GM12865 (cell line): Measurements from ENCODE around the gene SH3BP5L.

Source experiments
- DNase-seq: peaks from one replicate; pipeline ENCODE4 v3.0.0; 2010; ENCODE audit warnings: low read depth
- H3K4me3 ChIP-seq: 2 replicates; pipeline ENCODE4 v1.5.1; 2011; ENCODE audit warnings: mild to moderate bottlenecking, low read depth, low read length, control low read depth
- TF ChIP-seq, protein P1 (sequence below): IDR thresholded peaks from 2 replicates; pipeline ENCODE4 v1.5.1; 2011; ENCODE audit warnings: low read length, control low read depth, low read depth, inconsistent platforms; ENCODE audit not compliant: insufficient read depth; ENCODE audit errors: missing control alignments

The SH3BP5L gene

DNA sequence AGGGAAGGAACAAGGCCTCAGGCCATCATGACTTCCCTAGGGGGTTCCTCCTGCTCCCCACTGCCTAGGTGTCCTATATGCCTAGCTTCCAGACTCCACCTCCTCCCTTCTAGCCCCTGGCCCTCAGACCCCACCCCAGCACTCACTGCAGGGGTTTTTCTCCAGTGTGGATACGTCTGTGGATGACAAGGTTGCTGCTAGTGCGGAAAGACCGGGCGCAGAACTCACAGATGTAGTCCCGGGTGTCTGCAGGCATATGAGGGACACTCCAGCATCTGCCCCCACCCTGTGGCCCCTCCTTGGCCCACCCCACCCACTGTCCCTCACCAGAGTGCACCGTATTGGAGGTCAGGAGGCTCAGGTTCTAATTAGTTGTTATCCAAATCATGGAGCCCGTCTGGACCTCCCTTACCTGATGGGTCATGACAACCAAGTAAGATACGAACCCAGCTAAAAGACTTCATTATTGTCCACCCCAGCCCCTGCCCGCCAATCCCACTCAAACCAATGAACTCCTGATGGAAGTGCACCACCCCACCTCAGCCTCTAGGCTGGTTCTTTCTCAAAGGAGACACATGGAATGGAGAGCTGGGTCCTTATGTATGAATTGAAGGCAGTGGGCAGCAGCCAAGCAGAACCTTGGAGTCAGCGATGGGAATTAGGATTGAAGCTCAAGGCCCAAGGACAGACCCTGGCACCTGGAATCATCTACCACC, 25.0 kb upstream of the SH3BP5L start:
- no peak overlapping the region for H3K4me3 ChIP-seq
- DNase-seq: no peak
- TF ChIP-seq, protein P1, sequence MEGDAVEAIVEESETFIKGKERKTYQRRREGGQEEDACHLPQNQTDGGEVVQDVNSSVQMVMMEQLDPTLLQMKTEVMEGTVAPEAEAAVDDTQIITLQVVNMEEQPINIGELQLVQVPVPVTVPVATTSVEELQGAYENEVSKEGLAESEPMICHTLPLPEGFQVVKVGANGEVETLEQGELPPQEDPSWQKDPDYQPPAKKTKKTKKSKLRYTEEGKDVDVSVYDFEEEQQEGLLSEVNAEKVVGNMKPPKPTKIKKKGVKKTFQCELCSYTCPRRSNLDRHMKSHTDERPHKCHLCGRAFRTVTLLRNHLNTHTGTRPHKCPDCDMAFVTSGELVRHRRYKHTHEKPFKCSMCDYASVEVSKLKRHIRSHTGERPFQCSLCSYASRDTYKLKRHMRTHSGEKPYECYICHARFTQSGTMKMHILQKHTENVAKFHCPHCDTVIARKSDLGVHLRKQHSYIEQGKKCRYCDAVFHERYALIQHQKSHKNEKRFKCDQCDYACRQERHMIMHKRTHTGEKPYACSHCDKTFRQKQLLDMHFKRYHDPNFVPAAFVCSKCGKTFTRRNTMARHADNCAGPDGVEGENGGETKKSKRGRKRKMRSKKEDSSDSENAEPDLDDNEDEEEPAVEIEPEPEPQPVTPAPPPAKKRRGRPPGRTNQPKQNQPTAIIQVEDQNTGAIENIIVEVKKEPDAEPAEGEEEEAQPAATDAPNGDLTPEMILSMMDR: no peak

DNA sequence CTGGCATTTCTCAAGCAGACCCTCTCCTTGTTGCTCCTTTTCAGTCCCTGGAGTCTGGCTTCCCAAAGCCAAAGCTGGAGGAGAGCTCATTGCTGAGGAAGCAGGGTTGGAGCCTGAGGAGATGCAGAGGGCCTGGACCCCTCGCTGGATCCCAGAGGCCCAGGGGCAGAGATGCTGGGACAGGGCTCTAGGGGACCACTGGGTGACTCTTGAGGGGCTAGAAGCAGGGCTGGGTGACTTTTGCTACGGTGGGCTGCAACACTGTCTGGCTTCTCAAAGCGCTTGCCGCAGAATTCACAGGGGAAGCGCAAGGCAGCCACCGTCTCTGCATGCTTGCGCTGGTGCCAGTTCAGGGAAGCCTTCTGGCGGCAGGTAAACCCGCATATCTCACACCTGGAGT, 24.4 kb upstream of the SH3BP5L start:
- no peak for DNase-seq
- no peak overlapping the region for H3K4me3 ChIP-seq
- TF ChIP-seq, protein P1: no peak

DNA sequence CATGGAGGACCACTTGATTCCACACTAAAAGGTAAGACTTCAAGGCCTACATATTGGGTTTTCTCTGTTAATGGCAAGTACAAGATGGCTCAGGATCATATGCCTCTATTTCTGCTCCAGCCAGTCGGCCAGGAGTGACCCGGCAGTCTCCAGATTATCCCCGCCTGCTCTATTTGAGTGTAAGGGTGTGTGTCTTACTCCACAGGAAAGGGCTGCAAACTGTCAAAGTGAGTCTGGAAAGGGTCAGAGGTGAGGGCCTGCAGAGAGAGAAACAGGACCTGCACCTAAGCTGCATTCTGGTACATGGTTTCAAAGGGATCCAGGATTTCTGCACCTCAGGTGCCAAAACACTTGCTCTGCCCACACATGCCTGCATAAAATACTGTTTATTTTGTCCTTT, 23.9 kb upstream of the SH3BP5L start:
- no peak overlapping the region for H3K4me3 ChIP-seq
- DNase-seq: no peak
- TF ChIP-seq, protein P1: no peak

DNA sequence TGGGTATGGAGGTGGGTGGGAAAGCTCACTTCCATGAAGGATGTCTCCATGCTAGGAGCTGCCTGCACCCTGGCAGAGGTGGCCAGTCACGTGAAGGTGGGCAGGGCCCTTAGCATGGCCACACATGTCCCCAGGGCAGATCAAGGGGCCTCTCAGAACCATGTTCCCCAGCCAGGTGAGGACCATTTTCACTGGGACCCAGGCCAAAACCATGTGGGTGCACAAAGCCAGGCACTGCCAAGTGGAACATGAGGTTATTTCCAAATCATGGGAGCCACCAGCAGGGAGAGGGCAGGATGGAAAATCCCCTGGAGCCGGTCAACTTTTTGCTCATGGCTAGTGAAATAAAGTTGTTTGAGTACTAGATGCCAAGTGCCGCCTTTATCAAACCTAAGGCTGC, 23.4 kb upstream of the SH3BP5L start:
- no peak for DNase-seq
- TF ChIP-seq, protein P1: no peak
- no peak overlapping the region for H3K4me3 ChIP-seq

DNA sequence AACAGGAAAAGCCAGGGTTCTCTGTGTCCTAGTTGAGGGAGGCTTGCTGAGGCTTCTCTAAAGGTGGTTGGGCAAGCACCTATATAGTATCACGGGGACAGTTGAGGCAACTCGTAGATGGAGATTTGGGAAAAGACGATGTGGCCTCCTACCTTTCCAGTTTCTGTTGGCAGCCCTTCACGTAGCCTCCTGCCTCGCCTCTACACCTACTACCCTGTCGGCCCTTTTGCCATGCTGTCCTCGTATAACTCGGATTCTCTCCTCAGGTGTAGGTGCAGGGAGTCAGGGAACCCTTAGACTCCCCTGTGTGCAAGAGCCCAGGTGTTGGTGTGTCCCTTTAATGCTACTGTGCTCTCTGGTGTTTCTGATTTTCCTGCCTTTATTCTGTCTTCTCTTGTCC, 22.9 kb upstream of the SH3BP5L start:
- TF ChIP-seq, protein P1: no peak

DNA sequence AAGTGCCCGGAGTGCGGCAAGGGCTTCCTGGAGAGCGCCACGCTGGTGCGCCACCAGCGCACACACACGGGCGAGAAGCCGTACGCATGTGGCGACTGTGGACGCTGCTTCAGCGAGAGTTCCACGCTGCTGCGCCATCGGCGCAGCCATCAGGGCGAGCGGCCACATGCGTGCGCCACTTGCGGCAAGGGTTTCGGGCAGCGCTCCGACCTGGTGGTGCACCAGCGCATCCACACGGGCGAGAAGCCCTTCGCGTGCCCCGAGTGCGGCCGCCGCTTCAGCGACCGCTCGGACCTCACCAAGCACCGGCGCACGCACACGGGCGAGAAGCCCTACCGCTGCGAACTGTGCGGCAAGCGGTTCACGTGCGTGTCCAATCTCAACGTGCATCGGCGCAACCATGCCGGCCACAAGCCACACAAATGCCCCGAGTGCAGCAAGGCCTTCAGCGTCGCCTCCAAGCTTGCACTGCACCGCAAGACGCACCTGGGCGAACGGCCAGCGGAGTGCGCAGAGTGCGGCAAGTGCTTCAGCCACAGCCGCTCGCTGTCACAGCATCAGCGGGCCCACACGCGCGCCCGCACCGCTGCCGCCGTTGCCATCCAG, 22.3 kb upstream of the SH3BP5L start:
- TF ChIP-seq, protein P1: no peak
- no peak for DNase-seq
- no peak overlapping the region for H3K4me3 ChIP-seq

More for the DNA sequence above, 22.9 kb upstream of the SH3BP5L start:
- H3K4me3 ChIP-seq: no peak overlapping the region
- no peak for DNase-seq
